Measurements from ENCODE around the gene NDFIP1.

DNA sequence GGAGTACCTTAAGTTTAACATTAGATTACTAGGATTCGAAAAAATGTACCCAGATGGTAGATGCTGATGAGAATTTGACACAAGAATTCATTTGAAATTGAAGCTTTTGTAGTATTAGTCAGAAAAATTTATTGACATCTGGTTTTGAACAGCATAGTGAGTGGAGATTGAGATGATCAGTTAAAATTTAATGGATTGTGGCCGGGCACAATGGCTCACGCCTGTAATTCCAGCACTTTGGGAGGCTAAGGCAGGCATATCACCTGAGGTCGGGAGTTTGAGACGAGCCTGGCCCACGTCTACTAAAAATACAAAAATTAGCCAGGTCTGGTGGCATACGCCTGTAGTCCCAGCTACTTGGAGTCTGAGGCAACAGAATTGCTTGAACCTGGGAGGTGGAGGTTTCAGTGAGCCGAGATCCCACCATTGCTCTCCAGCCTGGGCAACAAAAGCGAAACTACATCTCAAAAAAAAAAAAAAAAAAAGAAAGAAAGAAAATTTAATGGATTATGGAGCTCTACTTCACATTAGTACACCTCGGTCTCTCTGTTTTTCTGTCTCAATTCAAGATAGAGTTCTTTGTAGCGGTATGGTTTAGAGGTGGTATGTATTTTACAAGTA lies 21.0 kb downstream of the NDFIP1 start:
- no peak for TF ChIP-seq BHLHE40 (IDR thresholded peaks at IDR 0.05; ENCODE audit: low read length)
- TF ChIP-seq CTCF (CRISPR knock-in tag; IDR thresholded peaks at IDR 0.05): no peak
- TF ChIP-seq ZNF180 (CRISPR knock-in tag; IDR thresholded peaks at IDR 0.05; ENCODE audit: borderline replicate concordance, low read depth): no peak
- no peak for TF ChIP-seq POGK (CRISPR knock-in tag; conservative IDR thresholded peaks at IDR 0.05)
